SK-N-SH treated with all-trans-retinoic acid at 6 μM for 48 hours (cell line): Measurements from ENCODE around the gene REG3A.

Experiments
- ATAC-seq: fragments of 200-7000 bp; cut with Tn5 transposase; 3 replicates; pipeline ENCODE4 v1.9.1; 2020; ENCODE audit warnings: mild to moderate bottlenecking, moderate library complexity
- ARNTL ChIP-seq: fragments of 450-650 bp; formaldehyde crosslinking; IDR thresholded peaks from 2 replicates; pipeline ENCODE4 v1.5.0; 2020; ENCODE audit warnings: low read depth, mild to moderate bottlenecking, moderate library complexity, borderline replicate concordance
- BACH2 ChIP-seq: fragments of 250-450 bp; sonication (Bioruptor Pico); IDR thresholded peaks from 2 replicates; pipeline ENCODE4 v1.9.0; 2021; ENCODE audit warnings: mild to moderate bottlenecking, borderline replicate concordance
- CREB5 ChIP-seq: fragments of 250-450 bp; sonication (Bioruptor Pico); IDR thresholded peaks from 2 replicates; pipeline ENCODE4 v1.5.1; 2020; ENCODE audit warnings: low read depth, mild to moderate bottlenecking, moderate library complexity
- CSRNP3 ChIP-seq: fragments of 250-450 bp; sonication (Bioruptor Pico); IDR thresholded peaks from 2 replicates; pipeline ENCODE4 v1.5.1; 2021; ENCODE audit warnings: mild to moderate bottlenecking, moderate library complexity
- GLIS3 ChIP-seq: fragments of 250-450 bp; sonication (Bioruptor Pico); IDR thresholded peaks from 2 replicates; pipeline ENCODE4 v1.5.0; 2020; ENCODE audit warnings: mild to moderate bottlenecking, moderate library complexity
- ISL1 ChIP-seq: fragments of 250-450 bp; sonication (Bioruptor Pico); IDR thresholded peaks from 2 replicates; pipeline ENCODE4 v2.1.2; 2022; ENCODE audit warnings: mild to moderate bottlenecking, moderate library complexity
- OSR1 ChIP-seq: fragments of 250-450 bp; sonication (Bioruptor Pico); IDR thresholded peaks from 2 replicates; pipeline ENCODE4 v1.8.0; 2022; ENCODE audit warnings: moderate library complexity, mild to moderate bottlenecking, inconsistent platforms
- PATZ1 ChIP-seq: fragments of 250-450 bp; sonication (Bioruptor Pico); IDR thresholded peaks from 2 replicates; pipeline ENCODE4 v1.8.0; 2020; ENCODE audit warnings: mild to moderate bottlenecking, moderate library complexity, borderline replicate concordance
- POU6F1 ChIP-seq: fragments of 250-450 bp; sonication (Bioruptor Pico); IDR thresholded peaks from 2 replicates; pipeline ENCODE4 v1.8.0; 2021; ENCODE audit warnings: low read depth, mild to moderate bottlenecking, moderate library complexity, borderline replicate concordance
- PPARA ChIP-seq: fragments of 250-450 bp; sonication (Bioruptor Pico); IDR thresholded peaks from 2 replicates; pipeline ENCODE4 v1.5.0; 2020; ENCODE audit warnings: mild to moderate bottlenecking, borderline replicate concordance
- SNAI2 ChIP-seq: fragments of 250-450 bp; sonication (Bioruptor Pico); IDR thresholded peaks from 2 replicates; pipeline ENCODE4 v1.5.0; 2020; ENCODE audit warnings: mild to moderate bottlenecking, moderate library complexity
- TCF4 ChIP-seq: fragments of 250-450 bp; sonication (Bioruptor Pico); IDR thresholded peaks from 2 replicates; pipeline ENCODE4 v1.8.0; 2021; ENCODE audit warnings: mild to moderate bottlenecking, moderate library complexity, borderline replicate concordance
- TOX ChIP-seq: fragments of 250-450 bp; sonication (Bioruptor Pico); IDR thresholded peaks from 2 replicates; pipeline ENCODE4 v1.8.0; 2021; ENCODE audit warnings: mild to moderate bottlenecking, moderate library complexity, borderline replicate concordance
- TSHZ2 ChIP-seq: fragments of 250-450 bp; sonication (Bioruptor Pico); IDR thresholded peaks from 2 replicates; pipeline ENCODE4 v1.5.0; 2020; ENCODE audit warnings: mild to moderate bottlenecking, moderate library complexity
- ZC3H10 ChIP-seq: fragments of 250-450 bp; sonication (Bioruptor Pico); IDR thresholded peaks from 2 replicates; pipeline ENCODE4 v1.5.1; 2021; ENCODE audit warnings: mild to moderate bottlenecking, moderate library complexity
- ZFP30 ChIP-seq: fragments of 450-650 bp; formaldehyde crosslinking; IDR thresholded peaks from 2 replicates; pipeline ENCODE4 v1.5.0; 2022; ENCODE audit warnings: mild to moderate bottlenecking, moderate library complexity
- ZNF565 ChIP-seq: fragments of 450-650 bp; formaldehyde crosslinking; conservative IDR thresholded peaks from 2 replicates; pipeline ENCODE4 v1.5.0; 2020; ENCODE audit warnings: low read depth, mild to moderate bottlenecking, moderate library complexity
- ZNF70 ChIP-seq: fragments of 450-650 bp; formaldehyde crosslinking; IDR thresholded peaks from 2 replicates; pipeline ENCODE4 v1.5.0; 2020; ENCODE audit warnings: mild to moderate bottlenecking, moderate library complexity
- ZNF8 ChIP-seq: fragments of 450-650 bp; formaldehyde crosslinking; IDR thresholded peaks from 2 replicates; pipeline ENCODE4 v1.5.0; 2020; ENCODE audit warnings: mild to moderate bottlenecking, moderate library complexity

REG3A gene

GRCh38 chr2:79128406-79128805 is 31.1 kb downstream of the REG3A start:
- no peak for TF ChIP-seq POU6F1

GRCh38 chr2:79125721-79125985 is 33.9 kb downstream of the REG3A start:
- ATAC-seq, result no peak
- no peak for TF ChIP-seq POU6F1
- no peak for TF ChIP-seq TOX
- TF ChIP-seq GLIS3 (CRISPR knock-in tag), result no peak
- no peak for TF ChIP-seq SNAI2
- TF ChIP-seq PATZ1 (CRISPR knock-in tag), result no peak
- no peak for TF ChIP-seq ZNF70

More at GRCh38 chr2:79128406-79128805, 31.1 kb downstream of the REG3A start:
- ATAC-seq, result no peak

- TF ChIP-seq BACH2 (CRISPR knock-in tag), result no peak
- TF ChIP-seq TCF4 (CRISPR knock-in tag), result no peak
- ATAC-seq, result no peak
Measured at GRCh38 chr2:79124907-79125720, 34.4 kb downstream of the REG3A start.

- no peak for ATAC-seq
- no peak for TF ChIP-seq OSR1
- TF ChIP-seq ZFP30 (CRISPR knock-in tag), result no peak
- no peak for TF ChIP-seq ZNF8 (CRISPR knock-in tag)
- TF ChIP-seq SNAI2, result no peak
- TF ChIP-seq BACH2 (CRISPR knock-in tag), result no peak
- no peak for TF ChIP-seq ZC3H10 (CRISPR knock-in tag)
- no peak for TF ChIP-seq CREB5 (CRISPR knock-in tag)
- TF ChIP-seq GLIS3 (CRISPR knock-in tag), result no peak
- no peak for TF ChIP-seq CSRNP3 (CRISPR knock-in tag)
- no peak for TF ChIP-seq ARNTL (CRISPR knock-in tag)
- no peak for TF ChIP-seq ZNF565
- no peak for TF ChIP-seq ISL1 (CRISPR knock-in tag)
- no peak for TF ChIP-seq TOX
- no peak for TF ChIP-seq PPARA (CRISPR knock-in tag)
- no peak for TF ChIP-seq TSHZ2 (CRISPR knock-in tag)
Measured at GRCh38 chr2:79122676-79123075, 36.9 kb downstream of the REG3A start.
